Measurements from ENCODE around the gene LRRTM3.

The LRRTM3 gene

GRCh38 chr10:67140641-67141040 lies 214.8 kb downstream of the LRRTM3 start:
- DNase-seq (ENCODE audit: low read depth), result no peak

- no peak for DNase-seq (ENCODE audit: low read depth)
Observed at GRCh38 chr10:67141300-67141699, 215.5 kb downstream of the LRRTM3 start.

GRCh38 chr10:67144530-67144929 lies 218.7 kb downstream of the LRRTM3 start:
- no peak for DNase-seq (ENCODE audit: low read depth)
